CD1c-positive myeloid dendritic cell (primary cell): ENCODE results near the gene LPAR1.
"Not testable (repeated sequence)": the region's sequence is repeated elsewhere in the genome, so short reads cannot be mapped to it uniquely, and the experiment has no call there.

ENCODE experiments used
- DNase-seq: peaks from one replicate; pipeline ENCODE4 v3.0.0-alpha.2; 2016; ENCODE audit errors: extremely low spot score

The LPAR1 gene, protein sequence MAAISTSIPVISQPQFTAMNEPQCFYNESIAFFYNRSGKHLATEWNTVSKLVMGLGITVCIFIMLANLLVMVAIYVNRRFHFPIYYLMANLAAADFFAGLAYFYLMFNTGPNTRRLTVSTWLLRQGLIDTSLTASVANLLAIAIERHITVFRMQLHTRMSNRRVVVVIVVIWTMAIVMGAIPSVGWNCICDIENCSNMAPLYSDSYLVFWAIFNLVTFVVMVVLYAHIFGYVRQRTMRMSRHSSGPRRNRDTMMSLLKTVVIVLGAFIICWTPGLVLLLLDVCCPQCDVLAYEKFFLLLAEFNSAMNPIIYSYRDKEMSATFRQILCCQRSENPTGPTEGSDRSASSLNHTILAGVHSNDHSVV

GRCh38 chr9:111038331-111039230, at the start of gene LPAR1:
Gene LPAR1, minus strand, starts transcription at chr9:111038470. Its CDS starts 66,353 bp downstream, at chr9:110972117.
- DNase-seq: peak; percentile 51

DNA sequence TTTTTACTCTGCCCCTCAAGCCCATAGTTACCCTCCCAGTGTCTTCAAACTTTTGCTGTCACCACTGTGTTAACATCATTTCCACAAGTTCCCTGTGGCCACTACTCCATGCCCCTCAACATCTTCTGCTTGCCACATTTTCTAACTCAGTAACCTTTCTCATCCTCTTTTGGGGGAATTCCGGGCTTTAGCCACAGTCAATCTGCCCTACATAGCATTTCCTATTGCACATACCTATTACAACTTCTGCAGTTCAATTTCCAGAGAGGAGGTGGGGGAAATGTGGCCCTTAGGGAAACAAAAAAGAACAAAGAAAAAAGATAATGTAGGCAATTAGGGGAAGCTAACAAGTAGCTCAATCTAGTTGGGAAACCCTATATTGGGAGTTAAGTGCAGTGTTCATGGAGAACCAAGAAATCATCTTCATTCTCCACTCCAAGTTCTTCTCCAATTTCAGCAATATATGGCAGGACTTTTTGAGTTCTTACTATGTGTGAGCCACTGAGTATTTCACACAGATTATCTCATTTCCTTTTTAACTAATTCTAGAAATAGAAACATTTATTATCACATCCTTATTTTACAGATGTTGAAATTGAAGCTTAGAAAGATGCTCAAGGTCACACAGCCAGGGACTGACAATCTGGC, 40.2 kb upstream of the LPAR1 start:
- DNase-seq: peak; percentile 88

GRCh38 chr9:111076519-111076918, 38.2 kb upstream of the LPAR1 start:
- DNase-seq: peak; percentile 78

DNA sequence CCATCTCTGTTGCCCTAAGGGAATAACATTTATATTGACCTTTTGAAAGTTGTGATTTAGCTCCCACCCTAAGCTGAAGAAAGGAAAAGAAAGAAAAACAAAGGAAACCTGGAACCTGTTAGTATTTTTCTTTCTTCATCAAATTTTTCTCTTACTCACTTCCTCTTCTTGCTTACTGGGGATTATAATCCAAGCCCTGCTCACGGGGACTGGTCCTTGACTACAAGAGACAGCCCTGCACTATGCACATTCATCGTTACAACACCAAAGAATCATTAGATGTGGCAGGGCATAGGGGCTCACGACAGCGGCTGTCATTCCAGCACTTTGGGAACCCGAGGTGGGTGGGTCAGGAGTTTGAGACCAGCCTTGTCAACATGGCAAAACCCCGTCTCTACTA, 37.8 kb upstream of the LPAR1 start:
- DNase-seq: peak; percentile 32

DNA sequence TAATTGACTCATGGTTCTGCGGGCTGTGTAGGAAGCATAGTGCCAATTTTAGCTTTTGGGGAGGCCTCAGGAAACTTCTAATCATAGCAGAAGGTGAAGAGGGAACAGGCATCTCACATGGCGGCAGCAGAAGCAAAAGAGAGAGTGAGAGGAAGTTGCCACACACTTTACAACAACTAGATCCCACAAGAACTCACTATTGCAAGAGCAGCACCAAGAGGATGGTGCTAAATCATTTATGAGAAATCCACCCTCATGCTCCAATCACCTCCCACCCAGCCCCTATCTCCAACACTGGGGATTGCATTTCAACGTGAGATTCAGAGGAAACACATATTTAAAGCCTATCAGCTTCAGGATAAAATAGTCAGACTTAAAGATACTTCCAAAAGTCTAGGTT, 36.1 kb upstream of the LPAR1 start:
- peak; percentile 66 for DNase-seq

DNA sequence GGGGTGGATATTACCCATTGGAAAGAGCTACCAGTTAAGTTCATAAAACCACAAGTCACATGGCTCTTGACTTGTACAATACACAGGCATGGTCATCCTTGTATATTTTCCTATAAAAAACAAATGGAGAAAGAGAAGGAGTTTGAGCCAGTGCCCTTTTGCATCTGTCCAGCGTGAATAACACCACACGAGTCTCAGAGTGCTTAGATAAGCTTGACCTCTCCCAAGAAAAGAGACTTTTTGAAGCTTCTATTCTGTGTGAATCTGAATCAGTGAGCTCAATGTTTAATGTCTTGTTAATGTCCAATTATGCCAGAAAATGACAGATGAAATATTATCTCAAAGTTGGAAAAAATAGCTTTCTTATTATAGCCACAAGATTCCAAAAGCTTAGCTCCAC, 30.9 kb upstream of the LPAR1 start:
- DNase-seq: no peak

DNA sequence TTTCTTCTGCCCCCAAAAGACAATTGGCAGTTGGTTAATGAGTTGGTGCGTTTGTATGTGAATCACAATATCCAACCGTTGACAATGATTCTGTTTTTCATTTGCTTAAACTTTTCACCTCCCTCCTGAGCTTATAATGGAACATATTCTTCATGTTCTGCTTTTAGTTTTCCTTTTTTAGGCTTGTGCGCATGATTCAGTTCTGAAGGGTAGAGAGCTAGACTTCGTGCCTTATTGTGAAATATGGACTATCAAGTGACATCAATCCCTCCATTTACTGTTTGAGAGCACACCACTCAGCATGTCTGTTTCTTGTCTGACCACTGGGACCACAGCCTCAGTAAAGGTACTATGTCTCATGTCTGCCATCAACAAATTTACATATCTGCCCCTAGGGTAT, 30.5 kb upstream of the LPAR1 start:
- peak; percentile 71 for DNase-seq

- DNase-seq: no peak
These were observed 30.1 kb upstream of the LPAR1 start for GRCh38 chr9:111068383-111068730.

DNA sequence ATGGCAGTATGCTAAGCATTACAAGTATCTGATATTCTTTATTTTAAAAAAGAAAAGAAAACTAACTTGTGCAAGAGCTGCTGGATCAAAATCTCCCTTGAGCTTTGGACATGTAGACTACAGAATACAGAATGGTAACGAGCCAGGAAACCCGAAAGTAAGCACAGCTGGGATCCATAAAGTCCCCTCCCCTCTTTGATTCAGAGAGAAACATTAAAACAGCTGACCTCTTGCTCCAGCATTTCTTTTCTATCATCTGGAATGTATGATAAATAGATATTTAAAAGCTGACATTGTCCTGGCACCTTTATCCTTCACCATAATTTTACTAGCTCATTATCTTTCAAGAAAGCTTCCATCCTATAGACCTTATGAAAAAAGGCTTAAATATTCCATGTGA, 28.2 kb upstream of the LPAR1 start:
- no peak for DNase-seq

DNA sequence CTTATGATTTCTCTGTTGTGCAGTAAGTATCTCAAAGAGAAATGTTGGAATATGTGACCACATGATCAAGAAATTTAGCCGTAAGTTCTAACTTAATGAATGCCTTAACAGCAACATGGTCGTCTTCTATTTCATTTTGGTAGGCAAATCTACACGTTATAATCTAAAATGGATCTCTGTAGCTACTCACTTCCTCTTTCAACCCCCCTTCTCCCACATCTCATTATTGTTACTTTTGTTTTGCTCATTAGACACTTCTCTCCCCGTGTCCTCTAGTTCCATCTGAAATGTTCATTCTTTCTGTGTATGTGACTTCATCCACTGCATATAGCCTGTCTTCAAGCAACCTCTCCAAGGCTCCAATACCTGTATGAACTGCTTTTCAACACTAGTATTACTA, 27.1 kb upstream of the LPAR1 start:
- DNase-seq: peak; percentile 33

DNA sequence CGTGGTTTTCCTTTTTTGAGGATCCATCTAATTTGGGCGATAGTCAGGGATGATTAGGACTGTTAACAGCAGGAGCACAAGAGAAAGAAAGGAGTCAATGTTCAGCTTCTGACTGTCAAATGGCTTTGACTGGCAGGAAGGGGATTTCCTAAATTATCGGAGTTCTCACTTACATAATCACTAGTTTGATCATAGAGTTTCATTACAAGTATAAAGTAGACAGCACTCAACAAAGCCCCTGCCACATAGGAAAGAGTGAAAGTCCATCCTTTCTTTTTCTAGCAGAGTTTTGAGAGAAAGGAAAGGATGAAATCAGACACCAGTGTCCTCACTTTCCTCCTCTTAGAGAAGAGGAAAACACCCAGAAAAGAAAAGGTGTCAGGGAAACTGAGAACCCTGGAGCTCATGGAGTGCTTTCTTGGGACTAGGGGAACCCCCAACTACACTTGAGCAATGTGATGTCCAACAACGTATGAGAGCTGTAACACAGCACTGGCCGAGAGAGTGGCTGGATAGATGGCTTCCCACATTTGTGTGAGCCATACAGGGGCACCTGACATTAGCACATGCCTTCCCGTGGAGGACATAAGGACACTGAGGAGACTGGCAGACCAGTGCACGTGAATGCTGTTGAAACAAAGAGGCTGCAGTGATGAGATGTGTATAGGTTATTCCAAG, 26.0 kb upstream of the LPAR1 start:
- DNase-seq: no peak

- no peak for DNase-seq
These were observed 25.1 kb upstream of the LPAR1 start for GRCh38 chr9:111063332-111063731.

- DNase-seq: no peak
These were observed 19.9 kb upstream of the LPAR1 start for GRCh38 chr9:111058166-111058565.

- no peak for DNase-seq
These were observed 18.3 kb upstream of the LPAR1 start for GRCh38 chr9:111056538-111056937.

GRCh38 chr9:111052791-111053190, 14.5 kb upstream of the LPAR1 start:
- no peak for DNase-seq

- no peak for DNase-seq
These were observed 13.1 kb upstream of the LPAR1 start for GRCh38 chr9:111051400-111051799.

DNA sequence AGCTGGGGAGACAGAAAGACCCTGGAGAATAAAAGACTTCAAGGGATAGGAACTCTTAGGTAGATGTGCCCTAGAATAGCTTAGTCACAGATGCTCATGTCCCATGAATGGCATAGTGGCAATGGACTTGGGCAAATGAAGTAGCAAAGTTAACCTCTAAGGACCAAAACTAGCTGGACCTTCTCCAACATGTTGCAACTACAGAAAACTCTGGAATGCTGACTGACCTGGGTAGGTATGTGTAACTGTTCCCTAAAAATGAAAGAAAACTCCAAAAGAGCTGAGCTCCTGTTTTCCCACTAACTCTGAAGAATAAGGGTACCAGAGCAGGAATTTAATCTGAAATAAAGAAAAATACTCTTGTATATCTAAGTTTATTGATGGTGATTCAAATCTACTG, 12.5 kb upstream of the LPAR1 start:
- DNase-seq: no peak

- DNase-seq: not testable (repeated sequence)
These were observed 9.0 kb upstream of the LPAR1 start for GRCh38 chr9:111047287-111047686.

DNA sequence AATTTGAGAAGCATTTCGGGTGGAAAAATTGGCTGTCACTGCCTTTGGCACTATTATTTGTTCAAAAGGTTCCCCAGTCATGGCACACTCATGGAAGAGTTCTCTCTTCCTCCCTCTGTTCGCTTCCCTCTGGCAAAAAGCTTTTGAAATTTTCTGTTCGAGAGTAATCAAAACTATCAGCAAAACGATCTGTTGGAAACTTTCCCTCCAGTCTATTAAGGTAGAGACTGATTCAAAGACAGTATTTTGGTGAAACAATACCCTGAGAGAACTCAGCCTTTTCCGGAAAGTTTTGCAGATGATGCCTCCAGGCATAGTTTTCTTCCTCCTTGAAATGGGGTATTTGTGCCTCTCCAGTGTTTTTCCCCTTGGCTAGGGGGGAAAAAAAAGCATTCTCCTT, 3.6 kb upstream of the LPAR1 start:
- no peak for DNase-seq

DNA sequence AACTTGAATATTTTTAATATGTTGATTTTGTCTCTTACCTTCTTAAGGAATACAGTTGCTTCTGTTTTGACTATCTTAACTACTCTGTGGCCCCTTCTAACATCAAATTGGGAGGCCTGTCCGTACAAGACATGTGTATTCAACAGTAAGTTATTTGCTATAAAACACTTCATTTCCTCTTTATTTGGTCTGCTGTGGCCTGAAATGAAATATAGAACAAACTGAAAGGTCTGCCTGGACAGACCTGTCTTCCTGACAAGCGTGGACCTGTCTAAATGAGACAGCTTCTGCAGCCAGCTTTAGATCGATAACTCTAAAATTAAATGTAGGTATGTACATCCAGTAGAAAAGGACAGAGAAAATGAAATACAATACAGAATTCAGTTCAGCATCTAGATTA, 2.2 kb upstream of the LPAR1 start:
- DNase-seq: no peak

- DNase-seq: no peak
These were observed 1.1 kb upstream of the LPAR1 start for GRCh38 chr9:111039231-111039906.
